Cardiac muscle cell (in vitro differentiated cells and primary cell): ENCODE results near the gene DGKD. TPM values are rescaled to one million over a fixed set of nuclear protein-coding genes. Genes with fewer than 3 reads are reported as not detected.
A peak's percentile ranks its signal among the peaks of the same experiment; 100 is the strongest.

ENCODE experiments used
- DNase-seq, 2 donors: peaks; one replicate each; pipeline versions ENCODE4 v3.0.0 to v3.0.0-alpha.2; 2010 to 2017; ENCODE audit warnings: low read depth in 1 of 2, low spot score in 1 of 2
- H3K27ac ChIP-seq: fragments of 200-600 bp; sonication (generic); 2 replicates; pipeline ENCODE4 v1.5.1; 2016
- H3K27me3 ChIP-seq: fragments of 200-600 bp; sonication (generic); 2 replicates; pipeline ENCODE4 v1.6.0; 2016; ENCODE audit warnings: control low read depth
- H3K36me3 ChIP-seq: fragments of 200-600 bp; sonication (generic); 2 replicates; pipeline ENCODE4 v1.5.1; 2016; ENCODE audit warnings: control low read depth
- H3K4me1 ChIP-seq: fragments of 200-600 bp; sonication (generic); 2 replicates; pipeline ENCODE4 v1.8.1; 2017; ENCODE audit warnings: low read depth, mild to moderate bottlenecking, mixed run types
- H3K4me3 ChIP-seq: fragments of 200-600 bp; sonication (generic); 2 replicates; pipeline ENCODE4 v1.5.1; 2016; ENCODE audit warnings: mild to moderate bottlenecking
- H3K9me3 ChIP-seq: fragments of 200-600 bp; sonication (generic); 2 replicates; pipeline ENCODE4 v1.5.1; 2017; ENCODE audit warnings: low read depth, mild to moderate bottlenecking, control low read depth
- CTCF ChIP-seq: IDR thresholded peaks from 2 replicates; pipeline ENCODE4 v1.5.1; 2012; ENCODE audit warnings: low read depth, mild to moderate bottlenecking, low read length
- polyA plus RNA-seq: library from polyadenylated mRNA; unstranded; fragments of >200 nt; fragmentation: Nextera tagmentation; extraction: Ambion mirVana; gene quantifications from 2 replicates; pipeline ENCODE4 v1.2.1, GENCODE V29; 2016
- total RNA-seq: library from RNA; depleted of rRNA; stranded (reverse); fragments of >200 nt; gene quantifications from 2 replicates; pipeline ENCODE4 v1.2.3, GENCODE V29; 2016

Gene DGKD
- total and polyA plus RNA-seq, 2 experiments from 2014 or later = 21.0 to 40.0 TPM

DNA sequence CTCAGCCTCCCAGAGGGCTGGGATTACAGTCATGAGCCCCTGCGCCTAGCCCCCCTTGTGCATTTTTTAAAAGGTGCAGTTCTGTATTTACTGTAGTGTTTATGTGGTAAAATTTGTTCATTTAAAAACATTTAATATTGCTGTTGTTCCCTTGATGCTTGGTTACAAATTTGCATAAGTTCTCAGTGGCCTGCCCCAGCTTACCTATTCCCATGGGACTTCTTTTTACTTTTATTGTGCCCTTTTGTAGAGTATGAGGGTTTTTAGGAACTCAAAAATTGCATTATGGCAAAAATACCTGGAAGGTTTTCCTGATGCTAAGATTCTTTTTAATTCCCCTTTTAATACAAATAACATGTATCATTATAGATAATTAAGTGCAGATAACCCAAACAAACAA lies 63.0 kb downstream of the DGKD start:
- no peak for DNase-seq
- Histone ChIP-seq H3K27me3 (no peaks in the 10 kb centered on the region), H3K36me3 (no peaks in the 10 kb centered on the region), H3K4me1 (peaks cover 24% of the 10 kb centered on the region), H3K27ac (no peak overlapping the region), H3K9me3 (no peaks in the 10 kb centered on the region), H3K4me3 (no peak overlapping the region)
- TF ChIP-seq CTCF = no peak

- no peak for DNase-seq
- Histone ChIP-seq H3K36me3 (no peaks in the 10 kb centered on the region), H3K9me3 (no peaks in the 10 kb centered on the region), H3K27me3 (no peaks in the 10 kb centered on the region), H3K27ac (no peak overlapping the region), H3K4me1 (peaks cover 24% of the 10 kb centered on the region), H3K4me3 (no peak overlapping the region)
- TF ChIP-seq CTCF = no peak
Measured at GRCh38 chr2:233418052-233418760, 63.9 kb downstream of the DGKD start.

DNA sequence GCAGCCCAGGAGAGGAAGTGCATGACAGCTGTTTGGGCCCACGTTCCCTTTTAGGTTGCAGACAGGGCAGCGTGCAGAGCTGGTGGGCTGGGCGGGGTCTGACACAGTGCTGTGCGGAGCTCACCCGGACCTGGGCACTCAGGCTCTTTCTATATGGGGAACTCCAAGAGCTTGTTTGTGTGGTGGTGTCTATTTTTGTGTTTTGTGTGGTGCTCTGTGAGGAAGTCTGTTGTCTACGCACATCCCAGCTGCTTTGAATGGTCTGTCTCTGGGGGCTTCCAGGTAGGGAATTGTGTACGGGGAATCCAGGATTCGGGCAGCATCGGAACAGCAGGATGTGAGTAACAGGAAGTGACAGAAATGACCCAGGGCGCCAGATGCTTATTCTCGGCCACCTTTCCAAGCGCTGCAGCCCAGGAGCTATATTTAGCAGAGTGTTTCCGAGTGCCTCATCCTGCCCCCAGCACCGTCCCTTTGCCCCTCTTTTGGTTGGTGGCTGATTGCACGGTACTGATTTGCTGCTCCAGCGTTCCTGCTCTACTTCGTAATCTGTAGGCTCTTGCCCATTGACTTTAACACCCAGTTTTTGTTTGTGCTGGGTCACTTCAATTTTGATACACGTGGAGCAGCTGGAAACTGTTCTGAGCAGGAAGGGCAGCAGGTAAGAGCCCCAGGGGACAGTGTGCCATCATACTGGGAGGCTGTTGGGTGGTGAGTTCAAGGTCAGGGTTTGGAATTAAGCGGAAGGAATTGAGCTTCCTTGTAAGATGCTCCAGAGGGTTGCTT lies 64.7 kb downstream of the DGKD start:
- peak overlapping the region; percentile 19 for H3K27ac ChIP-seq
- peaks cover 19% of the 10 kb centered on the region for H3K4me1 ChIP-seq
- H3K4me3 ChIP-seq = no peak overlapping the region
- peak; percentile 31 to 67 for DNase-seq
- H3K27me3 ChIP-seq = no peaks in the 10 kb centered on the region
- no peaks in the 10 kb centered on the region for H3K36me3 ChIP-seq
- no peak for TF ChIP-seq CTCF
- H3K9me3 ChIP-seq = no peaks in the 10 kb centered on the region

GRCh38 chr2:233419602-233420391 lies 65.5 kb downstream of the DGKD start:
- Histone ChIP-seq H3K9me3 (no peaks in the 10 kb centered on the region), H3K4me1 (peaks cover 16% of the 10 kb centered on the region), H3K36me3 (no peaks in the 10 kb centered on the region), H3K27me3 (no peaks in the 10 kb centered on the region), H3K4me3 (no peak overlapping the region), H3K27ac (peak overlapping the region; percentile 19)
- no peak for TF ChIP-seq CTCF
- DNase-seq = peak; percentile 31 to 34

DNA sequence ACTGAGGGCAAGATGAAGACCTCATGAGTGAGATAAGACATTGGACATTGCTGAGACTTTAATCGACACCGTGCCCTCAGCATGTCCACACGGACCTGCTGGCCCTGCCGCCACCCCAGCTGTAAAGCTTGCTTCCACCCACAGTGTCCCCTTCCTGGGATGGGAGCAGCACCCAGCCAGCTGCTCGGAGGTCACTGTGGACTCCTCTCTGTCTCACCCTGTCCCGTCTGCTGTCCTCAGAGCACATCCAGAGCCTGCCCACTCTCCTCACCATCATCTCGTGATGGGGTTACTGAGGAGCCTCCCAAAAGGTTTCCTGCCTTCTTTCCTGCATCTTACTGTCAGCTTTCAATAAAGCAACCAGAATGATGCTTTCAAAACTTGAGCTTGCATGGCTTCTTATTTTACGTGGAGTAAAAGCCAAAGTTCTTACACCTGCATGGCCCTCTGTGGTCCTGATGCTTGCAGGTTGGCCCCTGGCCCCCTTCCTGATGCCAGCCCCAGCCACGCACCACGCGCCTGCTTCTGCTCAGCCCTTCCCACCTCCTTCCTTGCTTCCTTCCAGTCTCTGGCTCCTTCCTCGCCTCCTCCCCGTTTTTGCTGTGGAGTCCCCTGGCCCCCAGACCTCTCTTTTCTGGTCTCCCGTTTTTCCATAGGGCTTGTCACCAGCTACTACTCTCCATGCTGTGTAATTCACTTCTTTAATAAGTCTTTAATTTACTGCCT lies 67.0 kb downstream of the DGKD start:
- Histone ChIP-seq H3K36me3 (no peaks in the 10 kb centered on the region), H3K9me3 (no peaks in the 10 kb centered on the region), H3K4me3 (no peak overlapping the region), H3K27ac (no peak overlapping the region), H3K27me3 (no peaks in the 10 kb centered on the region), H3K4me1 (peaks cover 16% of the 10 kb centered on the region)
- no peak for TF ChIP-seq CTCF
- no peak for DNase-seq
